GM23248 (cell line): ENCODE measurements around the gene DNMT3L. TPM values are rescaled to one million over a fixed set of nuclear protein-coding genes. Genes with fewer than 3 reads are reported as not detected.
"Not testable (repeated sequence)": the region's sequence is repeated elsewhere in the genome, so short reads cannot be mapped to it uniquely, and the experiment has no call there.

Source experiments
- DNase-seq: peaks from one replicate; pipeline ENCODE4 v3.0.0-alpha.2; 2015
- H2AFZ ChIP-seq: fragments of 200-600 bp; sonication (generic); 2 replicates; pipeline ENCODE4 v1.6.1; 2016; ENCODE audit warnings: antibody characterized with exemption
- H3F3A ChIP-seq: fragments of 200-600 bp; sonication (generic); 2 replicates; pipeline ENCODE4 v1.6.1; 2016; ENCODE audit warnings: mild to moderate bottlenecking, antibody characterized with exemption, mixed run types; ENCODE audit not compliant: insufficient read depth
- H3K27ac ChIP-seq: fragments of 200-600 bp; sonication (generic); 2 replicates; pipeline ENCODE4 v1.5.1; 2016; ENCODE audit warnings: mild to moderate bottlenecking
- H3K27me3 ChIP-seq: fragments of 200-600 bp; sonication (generic); replicated peaks from 2 replicates; pipeline ENCODE4 v1.6.1; 2016; ENCODE audit warnings: mild to moderate bottlenecking; ENCODE audit not compliant: insufficient read depth
- H3K36me3 ChIP-seq: fragments of 200-600 bp; sonication (generic); 2 replicates; pipeline ENCODE4 v1.6.1; 2016; ENCODE audit warnings: low read depth, mild to moderate bottlenecking
- H3K4me1 ChIP-seq: fragments of 200-600 bp; sonication (generic); 2 replicates; pipeline ENCODE4 v1.6.1; 2016; ENCODE audit warnings: mild to moderate bottlenecking; ENCODE audit not compliant: insufficient read depth
- H3K4me2 ChIP-seq: fragments of 200-600 bp; sonication (generic); one replicate; pipeline ENCODE4 v1.6.1; 2016; ENCODE audit warnings: mild to moderate bottlenecking; ENCODE audit not compliant: unreplicated experiment
- H3K4me3 ChIP-seq: fragments of 200-600 bp; sonication (generic); 2 replicates; pipeline ENCODE4 v1.5.1; 2016; ENCODE audit warnings: mild to moderate bottlenecking
- H3K79me2 ChIP-seq: fragments of 200-600 bp; sonication (generic); 2 replicates; pipeline ENCODE4 v1.6.1; 2016; ENCODE audit warnings: mild to moderate bottlenecking; ENCODE audit not compliant: insufficient read depth
- H3K9ac ChIP-seq: fragments of 200-600 bp; sonication (generic); 2 replicates; pipeline ENCODE4 v1.6.1; 2016; ENCODE audit warnings: mild to moderate bottlenecking
- H3K9me2 ChIP-seq: fragments of 200-600 bp; sonication (generic); 2 replicates; pipeline ENCODE4 v1.6.1; 2016; ENCODE audit warnings: mixed run types, mild to moderate bottlenecking, moderate library complexity; ENCODE audit not compliant: insufficient read depth
- H3K9me3 ChIP-seq: fragments of 200-600 bp; sonication (generic); one replicate; pipeline ENCODE4 v1.6.1; 2017; ENCODE audit warnings: low read depth
- H4K20me1 ChIP-seq: fragments of 200-600 bp; sonication (generic); 2 replicates; pipeline ENCODE4 v1.6.0; 2016; ENCODE audit not compliant: insufficient read depth
- WGBS, 2 experiments: methylation state at CpG; one replicate each; pipeline ENCODE4 v1.1.6; 2015 to 2017; ENCODE audit warnings: low lambda C conversion rate in 2 of 2, low coverage in 1 of 2; ENCODE audit errors: missing lambda C conversion rate in 2 of 2; 5-methylcytosine and 5-hydroxymethylcytosine counted together
- in situ Hi-C: fragments of 300-500 bp; cut with MboI; formaldehyde crosslinking; loops from 2 replicates; pipeline ENCODE4 v1.15.0; 2020
- polyA plus RNA-seq: library from polyadenylated mRNA; unstranded; fragments of >200 nt; fragmentation: Nextera tagmentation; extraction: Ambion mirVana; gene quantifications from 2 replicates; pipeline ENCODE4 v1.2.1, GENCODE V29; 2016
- total RNA-seq: library from RNA; depleted of rRNA; stranded (reverse); fragments of >200 nt; shearing (Covaris generic); gene quantifications from 2 replicates; pipeline ENCODE4 v1.2.3, GENCODE V29; 2014

Gene DNMT3L
- total and polyA plus RNA-seq, 2 experiments from 2014 or later, result not detected

GRCh38 chr21:44241281-44241680 is 20.4 kb downstream of the DNMT3L start:
- H3K79me2 ChIP-seq, in situ Hi-C loops, H3K27me3 ChIP-seq, H3K9me3 ChIP-seq, H3K4me2 ChIP-seq, DNase-seq, H3K4me3 ChIP-seq, H4K20me1 ChIP-seq, H3F3A ChIP-seq, H3K9me2 ChIP-seq, H3K9ac ChIP-seq, H3K4me1 ChIP-seq, H3K27ac ChIP-seq, H3K36me3 ChIP-seq, H2AFZ ChIP-seq: not testable (repeated sequence)
- no CpG with 5 or more reads among the region's 27 CpGs for WGBS, 2 experiments

GRCh38 chr21:44240842-44241241 is 20.9 kb downstream of the DNMT3L start, which contains the start of gene ICOSLG:
TSS of gene ICOSLG (minus strand) at chr21:44240943. CDS start at chr21:44240817, 126 bp downstream.
- in situ Hi-C loops, DNase-seq, H3K4me3 ChIP-seq, H3K4me1 ChIP-seq, H4K20me1 ChIP-seq, H3K79me2 ChIP-seq, H2AFZ ChIP-seq, H3K9ac ChIP-seq, H3K36me3 ChIP-seq, H3K4me2 ChIP-seq, H3K9me3 ChIP-seq, H3F3A ChIP-seq, H3K9me2 ChIP-seq, H3K27ac ChIP-seq, H3K27me3 ChIP-seq: not testable (repeated sequence)
- WGBS, 2 experiments, result no CpG with 5 or more reads among the region's 53 CpGs

GRCh38 chr21:44240353-44240752 is 21.3 kb downstream of the DNMT3L start:
- H3K36me3 ChIP-seq, H3K27me3 ChIP-seq, H3K4me3 ChIP-seq, in situ Hi-C loops, H3K4me2 ChIP-seq, H3F3A ChIP-seq, H3K4me1 ChIP-seq, DNase-seq, H3K79me2 ChIP-seq, H2AFZ ChIP-seq, H3K27ac ChIP-seq, H3K9me2 ChIP-seq, H3K9me3 ChIP-seq, H4K20me1 ChIP-seq, H3K9ac ChIP-seq: not testable (repeated sequence)
- WGBS, 2 experiments, result no CpG with 5 or more reads among the region's 46 CpGs

- H3K9me2 ChIP-seq, H3F3A ChIP-seq, H3K79me2 ChIP-seq, in situ Hi-C loops, H3K36me3 ChIP-seq, H2AFZ ChIP-seq, H3K9ac ChIP-seq, H3K9me3 ChIP-seq, H3K4me3 ChIP-seq, H3K4me1 ChIP-seq, H4K20me1 ChIP-seq, DNase-seq, H3K27ac ChIP-seq, H3K27me3 ChIP-seq, H3K4me2 ChIP-seq: not testable (repeated sequence)
- no CpG with 5 or more reads among the region's 22 CpGs for WGBS, 2 experiments
Observed at GRCh38 chr21:44229561-44229960, 32.1 kb downstream of the DNMT3L start.

GRCh38 chr21:44228109-44228508 is 33.6 kb downstream of the DNMT3L start:
- H2AFZ ChIP-seq, H3K27ac ChIP-seq: not testable (repeated sequence)
- WGBS, 2 experiments, result no CpG with 5 or more reads among the region's 13 CpGs

GRCh38 chr21:44227614-44228013 is 34.1 kb downstream of the DNMT3L start:
- H3K4me3 ChIP-seq, DNase-seq, H3K9ac ChIP-seq, H3F3A ChIP-seq, H3K9me3 ChIP-seq, in situ Hi-C loops, H2AFZ ChIP-seq, H3K79me2 ChIP-seq, H3K4me1 ChIP-seq, H3K36me3 ChIP-seq, H4K20me1 ChIP-seq, H3K27me3 ChIP-seq, H3K4me2 ChIP-seq, H3K9me2 ChIP-seq, H3K27ac ChIP-seq: not testable (repeated sequence)
- WGBS, 2 experiments, result 74% methylated on average over 4 of the region's 9 CpGs; no CpG with 5 or more reads in 1 of the 2 experiments

More at GRCh38 chr21:44228109-44228508, 33.6 kb downstream of the DNMT3L start:
- DNase-seq, H4K20me1 ChIP-seq, H3K9me3 ChIP-seq, H3K9me2 ChIP-seq, H3K4me1 ChIP-seq, H3K9ac ChIP-seq, H3K36me3 ChIP-seq, H3K79me2 ChIP-seq, H3K27me3 ChIP-seq, H3F3A ChIP-seq, in situ Hi-C loops, H3K4me2 ChIP-seq, H3K4me3 ChIP-seq: not testable (repeated sequence)

- H3K9me3 ChIP-seq, H3K4me3 ChIP-seq, DNase-seq, H3K4me1 ChIP-seq, H3K36me3 ChIP-seq, H3K9ac ChIP-seq, H4K20me1 ChIP-seq, H3K79me2 ChIP-seq, H3K4me2 ChIP-seq, H3K27me3 ChIP-seq, H3K27ac ChIP-seq, in situ Hi-C loops, H3K9me2 ChIP-seq, H2AFZ ChIP-seq, H3F3A ChIP-seq: not testable (repeated sequence)
- WGBS, 2 experiments, result 0% methylated on average over 1 of the region's 6 CpGs; no CpG with 5 or more reads in 1 of the 2 experiments
Observed at GRCh38 chr21:44225605-44226004, 36.1 kb downstream of the DNMT3L start.

- H3K27ac ChIP-seq, H3K9ac ChIP-seq, H3F3A ChIP-seq, in situ Hi-C loops, H2AFZ ChIP-seq, H3K9me3 ChIP-seq, H4K20me1 ChIP-seq, H3K4me3 ChIP-seq, H3K79me2 ChIP-seq, H3K4me2 ChIP-seq, H3K27me3 ChIP-seq, H3K36me3 ChIP-seq, H3K9me2 ChIP-seq, H3K4me1 ChIP-seq, DNase-seq: not testable (repeated sequence)
- WGBS, 2 experiments, result no CpG with 5 or more reads among the region's 5 CpGs
Observed at GRCh38 chr21:44223334-44223733, 38.4 kb downstream of the DNMT3L start.
